Measurements from ENCODE around the gene PRC1. TPM values are rescaled to one million over a fixed set of nuclear protein-coding genes. Genes with fewer than 3 reads are reported as not detected.

PRC1 gene
- total RNA-seq, 3 donors from 2014 or later, result 4.3 to 19.8 (median 10.5) TPM

DNA sequence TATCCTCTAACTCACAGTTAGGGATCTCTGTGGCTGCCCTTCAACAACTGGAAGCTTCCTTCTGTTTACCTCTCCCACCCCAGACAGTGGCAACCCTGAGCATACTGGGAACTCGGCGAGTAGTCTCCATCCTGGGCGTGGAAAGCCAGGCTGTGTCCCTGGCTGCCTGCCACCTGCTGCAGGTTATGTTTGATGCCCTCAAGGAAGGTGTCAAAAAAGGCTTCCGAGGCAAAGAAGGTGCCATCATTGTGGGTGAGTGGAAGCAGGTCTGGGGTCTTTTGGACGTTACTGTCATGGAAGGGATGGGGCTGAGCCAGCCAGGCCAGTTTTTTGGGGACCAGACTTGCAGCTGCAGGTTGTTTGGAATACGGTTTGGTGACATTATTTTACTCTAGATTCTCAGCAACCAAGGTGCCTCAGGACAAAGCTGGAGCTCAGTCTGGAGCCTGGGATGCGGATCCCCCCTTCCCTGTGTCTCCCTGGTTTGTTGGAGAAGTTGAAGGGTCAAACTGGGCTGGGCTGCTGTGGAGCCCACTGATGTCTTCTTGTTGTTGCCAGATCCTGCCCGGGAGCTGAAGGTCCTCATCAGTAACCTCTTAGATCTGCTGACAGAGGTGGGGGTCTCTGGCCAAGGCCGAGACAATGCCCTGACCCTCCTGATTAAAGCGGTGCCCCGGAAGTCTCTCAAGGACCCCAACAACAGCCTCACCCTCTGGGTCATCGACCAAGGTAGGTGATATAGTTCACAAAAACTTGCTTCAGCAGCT lies 51.8 kb downstream of the PRC1 start:
- no peak for TF ChIP-seq POLR2A (IDR thresholded peaks at IDR 0.05)
- no peak for TF ChIP-seq POLR2AphosphoS5 (IDR thresholded peaks at IDR 0.05)
- TF ChIP-seq, protein P1, sequence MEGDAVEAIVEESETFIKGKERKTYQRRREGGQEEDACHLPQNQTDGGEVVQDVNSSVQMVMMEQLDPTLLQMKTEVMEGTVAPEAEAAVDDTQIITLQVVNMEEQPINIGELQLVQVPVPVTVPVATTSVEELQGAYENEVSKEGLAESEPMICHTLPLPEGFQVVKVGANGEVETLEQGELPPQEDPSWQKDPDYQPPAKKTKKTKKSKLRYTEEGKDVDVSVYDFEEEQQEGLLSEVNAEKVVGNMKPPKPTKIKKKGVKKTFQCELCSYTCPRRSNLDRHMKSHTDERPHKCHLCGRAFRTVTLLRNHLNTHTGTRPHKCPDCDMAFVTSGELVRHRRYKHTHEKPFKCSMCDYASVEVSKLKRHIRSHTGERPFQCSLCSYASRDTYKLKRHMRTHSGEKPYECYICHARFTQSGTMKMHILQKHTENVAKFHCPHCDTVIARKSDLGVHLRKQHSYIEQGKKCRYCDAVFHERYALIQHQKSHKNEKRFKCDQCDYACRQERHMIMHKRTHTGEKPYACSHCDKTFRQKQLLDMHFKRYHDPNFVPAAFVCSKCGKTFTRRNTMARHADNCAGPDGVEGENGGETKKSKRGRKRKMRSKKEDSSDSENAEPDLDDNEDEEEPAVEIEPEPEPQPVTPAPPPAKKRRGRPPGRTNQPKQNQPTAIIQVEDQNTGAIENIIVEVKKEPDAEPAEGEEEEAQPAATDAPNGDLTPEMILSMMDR (IDR thresholded peaks at IDR 0.05), result no peak
- intact Hi-C loops (cut with DNase I; ENCODE audit: low total_unique reads), result no loop called here
- DNase-seq (ENCODE audit: low spot score in 2 of 2), result no peak

DNA sequence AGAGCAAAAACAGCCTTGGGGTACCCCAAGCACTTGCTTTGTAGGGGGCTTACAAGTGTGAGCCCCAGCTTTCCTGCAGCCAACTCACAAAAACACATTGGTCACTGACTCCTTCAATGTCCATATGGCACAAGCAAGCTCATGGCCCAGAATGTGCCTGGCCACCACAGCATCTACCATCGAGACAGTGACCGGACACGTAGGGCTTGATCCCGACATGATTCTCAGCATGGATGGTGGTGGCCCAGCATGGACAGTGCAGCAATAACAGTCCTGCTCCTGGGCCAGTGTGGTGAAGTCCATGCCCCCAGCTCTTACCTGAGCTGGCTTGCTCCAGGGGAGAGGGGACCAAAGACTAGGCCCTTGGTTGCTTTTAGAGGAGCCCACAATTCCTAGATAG lies 53.3 kb downstream of the PRC1 start:
- H3K4me1 ChIP-seq, result peaks cover 0 to 3% of the 10 kb centered on the region in 2 donors
- no peaks in the 10 kb centered on the region for H3K27me3 ChIP-seq
- H3K27ac ChIP-seq, result no peak overlapping the region
- intact Hi-C loops (cut with DNase I; ENCODE audit: low total_unique reads), result no loop called here
- no peaks in the 10 kb centered on the region for H3K9me3 ChIP-seq
- TF ChIP-seq POLR2A (IDR thresholded peaks at IDR 0.05) (no peak), POLR2AphosphoS5 (IDR thresholded peaks at IDR 0.05) (no peak)
- TF ChIP-seq, protein P1 (IDR thresholded peaks at IDR 0.05), result no peak
- no peak overlapping the region for H3K4me3 ChIP-seq
- no peak for DNase-seq (ENCODE audit: low spot score in 2 of 2)
- peaks cover 17% of the 10 kb centered on the region for H3K36me3 ChIP-seq

More for the DNA sequence above, 51.8 kb downstream of the PRC1 start:
- no peaks in the 10 kb centered on the region for H3K4me1 ChIP-seq
- no peaks in the 10 kb centered on the region for H3K9me3 ChIP-seq
- H3K4me3 ChIP-seq, result no peak overlapping the region
- H3K36me3 ChIP-seq, result peaks cover 22% of the 10 kb centered on the region
- H3K27me3 ChIP-seq, result no peaks in the 10 kb centered on the region
- H3K27ac ChIP-seq, result no peak overlapping the region

DNA sequence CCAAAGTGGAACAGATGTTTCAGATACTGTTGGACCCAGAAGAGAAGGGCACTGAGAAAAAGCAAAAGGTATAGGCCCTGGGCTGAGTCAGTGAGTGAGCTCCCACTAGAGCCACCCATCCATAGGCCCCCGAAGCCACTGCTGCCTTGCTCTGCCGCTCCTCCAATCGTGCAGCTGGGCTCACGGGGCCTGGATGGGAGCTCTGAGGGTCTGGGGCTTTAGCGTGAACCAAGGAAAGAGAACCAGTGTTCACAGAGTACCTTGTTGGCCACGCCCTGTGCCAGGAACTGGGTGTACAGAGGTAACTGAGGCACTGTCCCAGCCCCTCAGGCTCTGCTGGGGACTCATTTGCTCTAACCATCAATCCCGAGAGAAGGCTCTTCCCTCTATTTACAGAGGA lies 54.6 kb downstream of the PRC1 start:
- Histone ChIP-seq H3K27ac (no peak overlapping the region), H3K4me3 (no peak overlapping the region), H3K9me3 (no peaks in the 10 kb centered on the region), H3K27me3 (no peaks in the 10 kb centered on the region), H3K36me3 (peaks cover 17% of the 10 kb centered on the region), H3K4me1 (peaks cover 0 to 4% of the 10 kb centered on the region in 2 donors)
- intact Hi-C loops (cut with DNase I; ENCODE audit: low total_unique reads), result no loop called here
- DNase-seq (ENCODE audit: low spot score in 2 of 2), result no peak
- TF ChIP-seq, protein P1 (IDR thresholded peaks at IDR 0.05), result no peak
- TF ChIP-seq POLR2AphosphoS5 (IDR thresholded peaks at IDR 0.05) (no peak), POLR2A (IDR thresholded peaks at IDR 0.05) (no peak)

DNA sequence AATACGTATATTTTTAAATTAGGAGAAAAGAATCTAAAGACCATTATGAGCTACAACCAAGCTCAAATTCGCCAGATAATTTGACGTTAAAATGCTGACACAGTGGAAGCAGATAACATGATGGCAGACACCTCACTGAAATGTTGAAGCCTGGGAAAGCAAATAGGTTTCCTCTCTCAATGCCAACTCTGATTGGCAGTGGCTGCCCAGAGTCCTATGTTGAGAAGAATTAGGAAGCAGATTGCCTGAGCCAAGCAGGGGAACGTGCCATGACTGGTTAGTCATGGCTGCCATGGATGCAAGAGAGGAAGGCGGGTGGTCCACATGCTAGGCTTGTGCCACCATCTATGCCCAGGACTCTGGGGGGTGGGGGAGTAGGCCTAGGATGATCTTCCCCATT lies 56.1 kb downstream of the PRC1 start:
- TF ChIP-seq, protein P1 (IDR thresholded peaks at IDR 0.05), result no peak
- TF ChIP-seq POLR2AphosphoS5 (IDR thresholded peaks at IDR 0.05) (no peak), POLR2A (IDR thresholded peaks at IDR 0.05) (no peak)
- no peaks in the 10 kb centered on the region for H3K27me3 ChIP-seq
- H3K4me3 ChIP-seq, result no peak overlapping the region
- intact Hi-C loops (cut with DNase I; ENCODE audit: low total_unique reads), result no loop called here
- no peak for DNase-seq (ENCODE audit: low spot score in 2 of 2)
- no peaks in the 10 kb centered on the region for H3K9me3 ChIP-seq
- no peak overlapping the region for H3K27ac ChIP-seq
- peaks cover 0 to 4% of the 10 kb centered on the region in 2 donors for H3K4me1 ChIP-seq
- H3K36me3 ChIP-seq, result peaks cover 17% of the 10 kb centered on the region

DNA sequence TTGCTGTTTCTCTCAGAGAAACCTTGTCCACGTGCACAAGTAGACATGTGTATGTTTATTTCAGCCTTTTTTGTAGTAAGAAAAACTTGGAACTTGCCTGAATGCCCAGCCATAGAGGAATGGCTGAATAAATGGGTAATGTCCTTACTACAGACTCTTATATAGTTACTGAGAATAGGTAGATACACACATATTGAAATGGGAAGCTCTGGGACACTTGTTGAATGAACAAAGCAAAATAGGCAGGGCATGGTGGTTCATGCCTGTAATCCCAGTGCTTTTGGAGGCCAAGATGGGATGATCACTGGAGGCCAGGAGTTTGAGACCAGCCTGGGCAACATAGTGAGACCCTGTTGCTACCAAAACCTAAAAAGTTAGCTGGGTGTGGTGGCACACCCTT lies 57.5 kb downstream of the PRC1 start:
- H3K36me3 ChIP-seq, result peaks cover 6% of the 10 kb centered on the region
- no peak overlapping the region for H3K4me3 ChIP-seq
- TF ChIP-seq POLR2AphosphoS5 (IDR thresholded peaks at IDR 0.05) (no peak), POLR2A (IDR thresholded peaks at IDR 0.05) (no peak)
- TF ChIP-seq, protein P1 (IDR thresholded peaks at IDR 0.05), result no peak
- no peak for DNase-seq (ENCODE audit: low spot score in 2 of 2)
- no peaks in the 10 kb centered on the region for H3K9me3 ChIP-seq
- intact Hi-C loops (cut with DNase I; ENCODE audit: low total_unique reads), result loop anchor here (2.0 kb wide), 1 partner anchor 220 kb away; the partner anchor contains the start of gene BLM
- no peaks in the 10 kb centered on the region for H3K27me3 ChIP-seq
- no peak overlapping the region for H3K27ac ChIP-seq
- H3K4me1 ChIP-seq, result peaks cover under 1 to 4% of the 10 kb centered on the region in 2 donors

Data from breast epithelium (tissue), 4 donors.